Loucy (cell line): ENCODE results near the gene STRADA.
A peak's percentile ranks its signal among the peaks of the same experiment; 100 is the strongest.

ENCODE experiments used
- H2AFZ ChIP-seq: fragments of 200-600 bp; sonication (generic); 2 replicates; pipeline ENCODE4 v1.6.0; 2016; ENCODE audit warnings: antibody characterized with exemption, mild to moderate bottlenecking, low read length, moderate library complexity
- H3F3A ChIP-seq: fragments of 200-600 bp; 2 replicates; pipeline ENCODE4 v1.6.0; 2016; ENCODE audit warnings: antibody characterized with exemption, low read depth, mild to moderate bottlenecking
- H3K27me3 ChIP-seq: fragments of 200-600 bp; sonication (generic); 2 replicates; pipeline ENCODE4 v1.6.1; 2014; ENCODE audit warnings: low read length, mild to moderate bottlenecking; ENCODE audit not compliant: insufficient read depth, poor library complexity, severe bottlenecking
- H3K36me3 ChIP-seq: fragments of 200-600 bp; sonication (generic); 2 replicates; pipeline ENCODE4 v1.6.1; 2016; ENCODE audit warnings: low read length; ENCODE audit not compliant: insufficient read depth
- H3K4me1 ChIP-seq: fragments of 200-600 bp; sonication (generic); 2 replicates; pipeline ENCODE4 v1.5.1; 2014; ENCODE audit warnings: low read length, mild to moderate bottlenecking; ENCODE audit not compliant: insufficient read depth, poor library complexity, severe bottlenecking
- H3K4me2 ChIP-seq: fragments of 200-600 bp; sonication (generic); 2 replicates; pipeline ENCODE4 v1.6.0; 2014; ENCODE audit warnings: antibody characterized with exemption, low read length, low read depth, mild to moderate bottlenecking; ENCODE audit not compliant: poor library complexity, severe bottlenecking
- H3K4me3 ChIP-seq: fragments of 200-600 bp; sonication (generic); 2 replicates; pipeline ENCODE4 v1.5.1; 2014; ENCODE audit warnings: low read length, mild to moderate bottlenecking, mixed read lengths; ENCODE audit not compliant: poor library complexity, severe bottlenecking
- H3K79me2 ChIP-seq: fragments of 200-600 bp; sonication (generic); 2 replicates; pipeline ENCODE4 v1.6.1; 2014; ENCODE audit warnings: low read length; ENCODE audit not compliant: insufficient read depth
- H3K9ac ChIP-seq: fragments of 200-600 bp; sonication (generic); 2 replicates; pipeline ENCODE4 v1.6.0; 2014; ENCODE audit warnings: mild to moderate bottlenecking, low read depth, low read length, moderate library complexity; ENCODE audit not compliant: poor library complexity, severe bottlenecking
- H3K9me2 ChIP-seq: fragments of 200-600 bp; sonication (generic); replicated peaks from 2 replicates; pipeline ENCODE4 v1.6.1; 2016; ENCODE audit warnings: low read depth, low read length, mixed read lengths
- H3K9me3 ChIP-seq: fragments of 200-600 bp; sonication (generic); 2 replicates; pipeline ENCODE4 v1.6.1; 2014; ENCODE audit warnings: mild to moderate bottlenecking, antibody characterized with exemption, low read length, low read depth; ENCODE audit not compliant: insufficient read depth
- H4K20me1 ChIP-seq: fragments of 200-600 bp; sonication (generic); 2 replicates; pipeline ENCODE4 v1.6.0; 2014; ENCODE audit warnings: antibody characterized with exemption, low read length, mild to moderate bottlenecking; ENCODE audit not compliant: insufficient read depth, poor library complexity, severe bottlenecking
- CTCF ChIP-seq: fragments of 200-600 bp; sonication (generic); conservative IDR thresholded peaks from 2 replicates; pipeline ENCODE4 v1.5.1; 2014; ENCODE audit warnings: mild to moderate bottlenecking, antibody characterized with exemption, low read length
- EZH2phosphoT487 ChIP-seq: fragments of 200-600 bp; IDR thresholded peaks from 2 replicates; pipeline ENCODE4 v1.6.1; 2018; ENCODE audit warnings: antibody characterized with exemption, mild to moderate bottlenecking, moderate library complexity, borderline replicate concordance

STRADA gene

DNA sequence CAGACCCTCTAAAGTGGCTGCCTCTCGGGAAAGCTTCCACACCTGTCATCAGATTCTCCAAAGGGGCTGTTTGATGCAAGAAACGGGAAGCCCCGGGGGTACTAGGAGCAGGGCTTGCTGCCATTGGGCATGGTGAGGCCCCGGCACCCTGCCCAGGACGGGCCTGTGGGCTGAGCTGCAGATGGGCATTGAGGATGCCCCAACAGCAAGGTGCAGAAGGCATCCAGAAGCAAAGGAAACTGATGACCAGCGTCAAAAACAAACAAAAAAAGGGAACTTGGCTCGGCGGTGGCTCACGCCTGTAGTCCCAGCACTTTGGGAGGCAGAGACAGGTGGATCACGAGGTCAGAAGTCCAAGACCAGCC lies 40.2 kb downstream of the STRADA start:
- H2AFZ ChIP-seq: no peak overlapping the region
- H3K4me2 ChIP-seq: peak overlapping the region; percentile 63
- no peaks in the 10 kb centered on the region for H3K27me3 ChIP-seq
- H3K4me3 ChIP-seq: peak overlapping the region; percentile 45
- no peaks in the 10 kb centered on the region for H3K9me2 ChIP-seq
- H3K4me1 ChIP-seq: peaks cover 46% of the 10 kb centered on the region
- H3K9me3 ChIP-seq: no peaks in the 10 kb centered on the region
- H4K20me1 ChIP-seq: peaks cover 11% of the 10 kb centered on the region
- peaks cover 32% of the 10 kb centered on the region; the same call in 1 of the 2 replicates for H3K79me2 ChIP-seq
- no peak for TF ChIP-seq EZH2phosphoT487
- no peak for TF ChIP-seq CTCF
- no peaks in the 10 kb centered on the region for H3K36me3 ChIP-seq
- 0 out of 2 replicates have a peak, but pooled peaks cover 9% of the 10 kb centered on the region for H3F3A ChIP-seq
- H3K9ac ChIP-seq: no peak overlapping the region

DNA sequence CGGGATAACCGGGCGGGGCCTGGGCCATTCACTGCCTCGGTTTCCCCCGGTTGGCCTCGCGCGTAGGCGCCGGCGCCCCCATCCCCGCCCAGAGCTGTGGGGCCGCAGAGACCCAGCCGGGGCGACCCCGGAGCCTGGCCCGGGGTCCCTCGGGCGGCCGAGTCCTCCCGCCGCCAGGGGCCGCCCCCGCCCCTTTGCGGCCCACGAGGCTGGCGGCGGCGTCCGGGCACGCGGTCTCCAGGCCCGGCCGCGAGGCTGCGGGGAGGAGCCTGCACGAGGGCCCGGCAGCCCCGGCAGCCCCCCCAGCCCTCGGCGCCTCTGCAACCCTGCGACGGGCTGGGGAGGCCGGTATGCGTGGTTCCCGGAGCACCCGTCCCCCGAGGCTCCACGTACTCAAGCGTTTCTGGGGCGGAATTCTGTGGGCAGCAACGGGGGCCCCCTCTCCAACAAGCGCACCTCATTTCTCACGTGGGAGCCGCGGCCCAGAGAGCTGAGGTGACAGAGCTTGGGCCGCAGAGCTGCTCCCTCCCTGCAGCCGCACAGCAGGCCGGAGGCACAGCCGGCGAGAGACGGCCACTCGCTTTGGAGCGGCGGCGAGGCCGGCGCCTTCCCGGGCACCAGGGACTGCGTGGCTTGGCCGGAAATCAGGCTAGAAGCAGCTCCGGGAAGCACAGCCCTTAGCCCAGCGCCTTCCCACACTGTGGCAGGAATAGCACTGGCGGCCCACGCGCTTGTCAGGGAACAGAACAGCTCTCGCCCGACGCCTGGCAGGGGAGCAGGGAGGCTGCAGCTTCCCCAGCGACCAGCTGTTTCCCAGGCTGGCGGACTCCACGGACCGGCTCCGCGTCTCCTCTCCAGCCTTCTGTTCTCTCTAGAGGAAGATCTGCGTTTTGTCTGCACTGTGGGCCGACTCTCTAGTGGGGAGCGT lies 40.8 kb downstream of the STRADA start:
- H3K9me3 ChIP-seq: no peaks in the 10 kb centered on the region
- peaks cover 32% of the 10 kb centered on the region; the same call in 1 of the 2 replicates for H3K79me2 ChIP-seq
- H3K9ac ChIP-seq: peak overlapping the region; percentile 45
- H3K36me3 ChIP-seq: no peaks in the 10 kb centered on the region; the same call in 1 of the 2 replicates
- H3K27me3 ChIP-seq: no peaks in the 10 kb centered on the region
- TF ChIP-seq CTCF (no peak), EZH2phosphoT487 (no peak)
- peaks cover 39% of the 10 kb centered on the region for H3K4me1 ChIP-seq
- peaks cover 11% of the 10 kb centered on the region for H4K20me1 ChIP-seq
- no peak overlapping the region; the same call in 1 of the 2 replicates for H2AFZ ChIP-seq
- 0 out of 2 replicates have a peak, but pooled peaks cover 9% of the 10 kb centered on the region for H3F3A ChIP-seq
- no peaks in the 10 kb centered on the region for H3K9me2 ChIP-seq
- peak overlapping the region; percentile 63 for H3K4me2 ChIP-seq
- H3K4me3 ChIP-seq: peak overlapping the region; percentile 94

GRCh38 chr17:63699638-63700527 lies 41.7 kb downstream of the STRADA start, which contains the start of gene LIMD2:
TSS of gene LIMD2 (minus strand) at chr17:63700125. CDS start at chr17:63699298, 827 bp downstream.
- TF ChIP-seq EZH2phosphoT487 (no peak), CTCF (no peak)
- Histone ChIP-seq H3K4me1 (peaks cover 34% of the 10 kb centered on the region), H3K36me3 (peaks cover 4% of the 10 kb centered on the region; the same call in 1 of the 2 replicates), H3K4me3 (peak within 1 kb of the TSS; percentile 94), H2AFZ (peak within 1 kb of the TSS; percentile 64), H3K4me2 (peak within 1 kb of the TSS; percentile 94), H3K9me3 (no peaks in the 10 kb centered on the region), H3K27me3 (no peaks in the 10 kb centered on the region), H3K79me2 (peaks cover 32% of the 10 kb centered on the region; the same call in 1 of the 2 replicates), H3F3A (0 out of 2 replicates have a peak, but pooled peaks cover 9% of the 10 kb centered on the region), H3K9me2 (no peaks in the 10 kb centered on the region), H3K9ac (peak within 1 kb of the TSS; percentile 91), H4K20me1 (peaks cover 11% of the 10 kb centered on the region)
